HG03196 (cell line): ENCODE measurements around the gene MTLN.
"Not testable (repeated sequence)": the region's sequence is repeated elsewhere in the genome, so short reads cannot be mapped to it uniquely, and the experiment has no call there.

Source experiments
- ATAC-seq: cut with Tn5 transposase; IDR thresholded peaks from one replicate; pipeline ENCODE4 v1.9.1; 2021; ENCODE audit not compliant: unreplicated experiment

MTLN gene

GRCh38 chr2:110204408-110205385, 7.7 kb downstream of the MTLN start, which contains the start of gene NPHP1:
Gene NPHP1, minus strand, starts transcription at chr2:110205013. Its CDS starts 45 bp downstream, at chr2:110204968.
- ATAC-seq = peak; percentile 95

DNA sequence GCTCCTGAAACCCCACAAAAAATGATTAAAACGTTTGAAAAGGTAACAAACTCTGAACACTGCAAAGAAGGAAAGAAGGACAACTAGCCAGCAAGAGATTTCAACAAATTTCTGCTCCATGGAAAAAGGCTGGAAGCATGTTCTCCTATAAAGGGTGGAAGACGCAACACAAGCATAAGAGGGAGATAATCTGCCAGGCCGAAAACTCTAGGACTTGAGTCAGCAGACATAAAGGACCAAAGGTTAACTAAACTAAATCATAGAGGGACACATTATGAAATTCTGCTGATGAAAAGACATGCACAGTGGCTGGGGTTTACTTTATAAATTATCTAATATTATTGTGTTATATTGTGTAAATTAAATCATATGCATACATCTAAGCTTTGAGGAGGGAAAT, 14.3 kb downstream of the MTLN start:
- ATAC-seq = no peak

DNA sequence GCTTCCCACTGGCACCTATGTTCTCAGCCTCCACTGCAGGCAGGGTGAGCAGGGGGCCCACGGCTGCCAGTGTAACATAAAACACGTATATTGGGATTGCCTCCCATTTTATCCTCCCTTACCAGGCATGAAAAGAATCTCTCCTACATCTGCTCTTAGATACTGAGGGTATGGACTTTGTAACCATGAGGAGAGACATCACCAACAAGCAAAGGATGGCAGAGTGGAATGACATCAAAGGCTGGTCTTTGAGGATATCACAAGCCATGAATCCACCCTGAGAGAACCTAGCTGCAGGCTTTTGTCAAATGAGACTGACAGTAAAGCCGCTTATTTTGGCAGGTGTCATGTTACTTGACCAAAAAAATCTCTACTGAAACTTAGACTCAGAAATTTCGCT, 14.9 kb downstream of the MTLN start:
- no peak for ATAC-seq

- ATAC-seq = not testable (repeated sequence)
These were observed 22.2 kb downstream of the MTLN start for GRCh38 chr2:110190169-110190568.

DNA sequence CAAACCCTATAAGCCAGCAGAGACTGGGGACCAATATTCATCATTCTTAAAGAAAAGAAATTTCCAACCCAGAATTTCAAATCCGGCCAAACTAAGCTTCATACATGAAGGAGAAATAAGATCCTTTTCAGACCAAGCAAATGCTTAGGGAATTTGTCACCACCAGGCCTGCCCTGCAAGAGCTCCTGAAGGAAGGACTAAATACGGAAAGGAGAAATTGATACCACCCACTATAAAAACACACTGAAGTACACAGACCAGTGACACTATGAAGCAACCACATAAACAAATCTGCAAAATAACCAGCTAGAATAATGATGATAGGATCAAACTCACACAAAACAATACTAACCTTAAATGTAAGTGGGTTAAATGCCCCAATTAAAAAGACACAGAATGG, 29.9 kb downstream of the MTLN start:
- no peak for ATAC-seq

- ATAC-seq = no peak
These were observed 32.3 kb downstream of the MTLN start for GRCh38 chr2:110180036-110180435.

GRCh38 chr2:110173523-110173922, 38.8 kb downstream of the MTLN start:
- no peak for ATAC-seq

- ATAC-seq = no peak
These were observed 39.8 kb downstream of the MTLN start for GRCh38 chr2:110172506-110172905.

- ATAC-seq = no peak
These were observed 42.2 kb downstream of the MTLN start for GRCh38 chr2:110170102-110170501.

DNA sequence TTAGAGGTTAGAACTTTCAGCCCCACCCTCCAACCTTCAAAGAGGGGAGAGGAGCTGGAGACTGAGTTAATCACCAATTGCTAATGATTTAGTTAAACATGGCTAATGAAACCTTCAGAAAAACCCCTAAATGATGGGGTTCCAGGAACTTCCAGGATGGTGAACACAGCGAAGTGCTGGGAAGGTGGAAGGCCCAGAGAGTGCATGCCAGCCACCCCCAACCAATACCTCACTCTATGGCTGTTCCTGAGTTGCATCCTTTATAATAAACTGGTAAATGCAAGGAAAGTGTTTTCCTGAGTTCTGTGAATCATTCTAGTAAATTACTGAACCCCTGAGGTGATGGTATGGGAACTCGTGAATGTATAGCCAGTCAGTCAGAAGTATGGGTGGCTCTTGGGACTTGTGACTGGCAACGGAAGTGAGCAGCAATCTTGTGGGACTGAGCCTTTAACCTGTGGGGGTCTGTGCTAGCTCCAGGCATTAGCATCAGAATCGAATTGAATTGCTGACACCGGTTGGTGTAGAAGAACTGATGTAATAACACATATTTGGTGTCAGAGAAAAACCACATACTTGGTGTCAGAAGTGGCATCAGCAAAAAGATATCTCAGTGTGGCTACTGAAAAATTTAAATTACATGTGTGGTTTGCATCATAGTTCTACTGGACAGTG, 44.9 kb downstream of the MTLN start:
- ATAC-seq = no peak

GRCh38 chr2:110166266-110166665, 46.1 kb downstream of the MTLN start:
- no peak for ATAC-seq
